H1 (cell line): ENCODE results near the gene SLC2A10. TPM values are rescaled to one million over a fixed set of nuclear protein-coding genes. Genes with fewer than 3 reads are reported as not detected.

Experiments
- CTCF ChIA-PET: fragments of 300-600 bp; sonication (Branson Sonifier 250); formaldehyde crosslinking; loops from one replicate; lab custom pipeline; 2021; ENCODE audit not compliant: partially characterized antibody; lab: Charles Lee
- POLR2A ChIA-PET: fragments of 300-600 bp; sonication (Branson Sonifier 250); formaldehyde crosslinking; loops from one replicate; lab custom pipeline; 2021; ENCODE audit warnings: inconsistent platforms; ENCODE audit not compliant: partially characterized antibody; lab: Charles Lee
- DNase-seq, 2 experiments: peaks; one replicate each; pipeline versions ENCODE4 v3.0.0 to v3.0.0-alpha.2; 2010 to 2022; ENCODE audit warnings: low spot score in 2 of 2, low read depth in 1 of 2, mixed read lengths in 1 of 2
- FAIRE-seq: peaks from 2 replicates; lab custom pipeline; 2011; peaks lifted over from hg19 to GRCh38; lab: Jason Lieb, UNC
- H2AFZ ChIP-seq: 2 replicates; pipeline ENCODE4 v1.8.1; 2012; ENCODE audit warnings: low read length, inconsistent platforms
- H2AK5ac ChIP-seq: 2 replicates; pipeline ENCODE4 v1.6.1; 2013; ENCODE audit warnings: low read depth, low read length
- H2BK120ac ChIP-seq: replicated peaks from 2 replicates; pipeline ENCODE3; 2013; ENCODE audit warnings: low read depth, low read length, inconsistent platforms
- H2BK12ac ChIP-seq: 2 replicates; pipeline ENCODE4 v1.6.1; 2013; ENCODE audit warnings: low read depth, low read length
- H2BK15ac ChIP-seq: 2 replicates; pipeline ENCODE4 v1.6.1; 2013; ENCODE audit warnings: low read length
- H2BK20ac ChIP-seq: 2 replicates; pipeline ENCODE4 v1.6.1; 2013; ENCODE audit warnings: low read length
- H2BK5ac ChIP-seq: 2 replicates; pipeline ENCODE4 v1.6.1; 2013; ENCODE audit warnings: low read depth, low read length
- H3K14ac ChIP-seq: 2 replicates; pipeline ENCODE4 v1.6.1; 2013; ENCODE audit warnings: inconsistent platforms; ENCODE audit not compliant: insufficient read length
- H3K18ac ChIP-seq: 2 replicates; pipeline ENCODE4 v1.6.1; 2013; ENCODE audit warnings: low read length; ENCODE audit errors: extremely low read depth
- H3K23ac ChIP-seq: 2 replicates; pipeline ENCODE4 v1.6.1; 2013; ENCODE audit warnings: inconsistent platforms; ENCODE audit not compliant: insufficient read length
- H3K23me2 ChIP-seq: 2 replicates; pipeline ENCODE4 v1.6.1; 2013; ENCODE audit warnings: low read depth, low read length
- H3K27ac ChIP-seq: 2 replicates; pipeline ENCODE4 v1.6.1; 2011; ENCODE audit warnings: low read depth, low read length, inconsistent platforms
- H3K27me3 ChIP-seq, 4 experiments: replicated peaks in 1 of 4; 1 replicate in 1 of 4; 2 replicates in 3 of 4; pipeline versions ENCODE4 v1.6.1 to v1.8.1; 2011 to 2013; ENCODE audit warnings: low read length in 3 of 4, mild to moderate bottlenecking in 3 of 4, inconsistent platforms in 2 of 4, mixed read lengths in 2 of 4, moderate library complexity in 1 of 4; ENCODE audit not compliant: control insufficient read depth in 3 of 4, insufficient read depth in 3 of 4; ENCODE audit errors: extremely low read depth in 1 of 4
- H3K36me3 ChIP-seq, 4 experiments: 2 replicates each; pipeline versions ENCODE4 v1.6.1 to v1.8.1; 2011 to 2013; ENCODE audit warnings: mild to moderate bottlenecking in 4 of 4, low read length in 3 of 4, moderate library complexity in 2 of 4, control low read depth in 1 of 4, inconsistent platforms in 1 of 4; ENCODE audit not compliant: insufficient read depth in 4 of 4, control insufficient read depth in 2 of 4
- H3K4ac ChIP-seq: replicated peaks from 2 replicates; pipeline ENCODE3; 2013; ENCODE audit warnings: low read length, low read depth, mixed read lengths, inconsistent platforms; ENCODE audit not compliant: insufficient read length
- H3K4me1 ChIP-seq, 4 experiments: replicated peaks in 1 of 4; 1 replicate in 1 of 4; 2 replicates in 3 of 4; pipeline versions ENCODE4 v1.6.1 to v1.8.1; 2011 to 2013; ENCODE audit warnings: low read length in 3 of 4, inconsistent platforms in 2 of 4, mixed read lengths in 1 of 4; ENCODE audit not compliant: insufficient read depth in 4 of 4, control insufficient read depth in 3 of 4
- H3K4me2 ChIP-seq, 2 experiments: 2 replicates each; pipeline versions ENCODE4 v1.6.1 to v1.8.1; 2011 to 2013; ENCODE audit warnings: low read depth in 2 of 2, low read length in 2 of 2, control low read depth in 1 of 2, inconsistent platforms in 1 of 2, mild to moderate bottlenecking in 1 of 2; ENCODE audit not compliant: insufficient read depth in 1 of 2
- H3K4me3 ChIP-seq, 4 experiments: fragments of 200-600, 300-600 bp in 1 of 4; sonication (generic), shearing (Covaris generic), sonication (Bioruptor Twin) in 1 of 4; 2 replicates each; pipeline versions ENCODE4 v1.5.1 to v1.8.1; 2011 to 2016; ENCODE audit warnings: low read length in 4 of 4, low read depth in 3 of 4, control low read depth in 2 of 4, inconsistent platforms in 2 of 4, mild to moderate bottlenecking in 2 of 4, mixed read lengths in 1 of 4, moderate library complexity in 1 of 4; ENCODE audit not compliant: insufficient read depth in 2 of 4; ENCODE audit errors: extremely low read depth in 1 of 4
- H3K56ac ChIP-seq: replicated peaks from 2 replicates; pipeline ENCODE3; 2013; ENCODE audit warnings: low read depth, mild to moderate bottlenecking, mixed read lengths, low read length, inconsistent platforms; ENCODE audit not compliant: insufficient read length
- H3K79me1 ChIP-seq: 2 replicates; pipeline ENCODE4 v1.6.1; 2013; ENCODE audit warnings: low read depth, low read length, control low read depth
- H3K79me2 ChIP-seq, 2 experiments: 2 replicates each; pipeline versions ENCODE4 v1.6.1 to v1.8.1; 2012 to 2013; ENCODE audit warnings: low read length in 2 of 2, mild to moderate bottlenecking in 2 of 2, inconsistent platforms in 1 of 2; ENCODE audit not compliant: insufficient read depth in 2 of 2, control insufficient read depth in 1 of 2
- H3K9ac ChIP-seq, 4 experiments: replicated peaks in 1 of 4; 1 replicate in 1 of 4; 2 replicates in 3 of 4; pipeline versions ENCODE4 v1.6.1 to v1.8.1; 2011 to 2013; ENCODE audit warnings: low read depth in 3 of 4, low read length in 3 of 4, control low read depth in 2 of 4, mild to moderate bottlenecking in 2 of 4, moderate library complexity in 2 of 4, inconsistent platforms in 1 of 4; ENCODE audit errors: extremely low read depth in 1 of 4
- H3K9me3 ChIP-seq, 2 experiments: 2 replicates each; pipeline versions ENCODE4 v1.6.1 to v1.8.1; 2012 to 2013; ENCODE audit warnings: mild to moderate bottlenecking in 2 of 2, moderate library complexity in 2 of 2, control low read depth in 1 of 2, inconsistent platforms in 1 of 2, low read depth in 1 of 2, low read length in 1 of 2, mixed read lengths in 1 of 2; ENCODE audit not compliant: insufficient read depth in 2 of 2
- H4K20me1 ChIP-seq, 2 experiments: replicated peaks in 1 of 2; 2 replicates each; pipeline versions ENCODE3 to v1.8.1; 2011 to 2013; ENCODE audit warnings: inconsistent platforms in 2 of 2, low read length in 2 of 2, mild to moderate bottlenecking in 1 of 2; ENCODE audit not compliant: insufficient read depth in 2 of 2, control insufficient read depth in 1 of 2
- H4K5ac ChIP-seq: 2 replicates; pipeline ENCODE4 v1.6.1; 2013; ENCODE audit warnings: low read length, low read depth, mixed read lengths, inconsistent platforms; ENCODE audit not compliant: insufficient read length
- H4K8ac ChIP-seq: 2 replicates; pipeline ENCODE4 v1.8.0; 2013; ENCODE audit warnings: mild to moderate bottlenecking, moderate library complexity, low read length, inconsistent platforms; ENCODE audit not compliant: insufficient read depth; ENCODE audit errors: extremely low read depth
- H4K91ac ChIP-seq: replicated peaks from 2 replicates; pipeline ENCODE3; 2013; ENCODE audit warnings: low read length, mixed read lengths, inconsistent platforms; ENCODE audit not compliant: insufficient read length
- BACH1 ChIP-seq: IDR thresholded peaks from 2 replicates; pipeline ENCODE4 v1.6.1; 2012; ENCODE audit warnings: low read length, improper control_type of control experiment
- CBX8 ChIP-seq: fragments of 300-800, 300-1000 bp; sonication (generic); IDR thresholded peaks from 2 replicates; pipeline ENCODE4 v1.7.1; 2016; ENCODE audit warnings: low read depth, low read length, borderline replicate concordance
- NANOG ChIP-seq: IDR thresholded peaks from 2 replicates; pipeline ENCODE4 v1.6.1; 2011; ENCODE audit warnings: low read length, low read depth, mild to moderate bottlenecking, inconsistent platforms; ENCODE audit not compliant: insufficient read depth, poor library complexity, severe bottlenecking
- PHF8 ChIP-seq: fragments of 200-600 bp; sonication (generic); conservative IDR thresholded peaks from 2 replicates; pipeline ENCODE4 v1.7.1; 2012; ENCODE audit warnings: low read depth, mild to moderate bottlenecking, inconsistent platforms, low read length, moderate library complexity
- RAD21 ChIP-seq, 2 experiments: IDR thresholded peaks in 1 of 2; conservative IDR thresholded peaks in 1 of 2; 2 replicates each; pipeline ENCODE4 v1.6.1; 2011; ENCODE audit warnings: low read depth in 2 of 2, low read length in 2 of 2, improper control_type of control experiment in 1 of 2, inconsistent platforms in 1 of 2, mild to moderate bottlenecking in 1 of 2, moderate library complexity in 1 of 2
- RBBP5 ChIP-seq: IDR thresholded peaks from 2 replicates; pipeline ENCODE4 v1.7.1; 2012; ENCODE audit warnings: low read depth, mild to moderate bottlenecking, inconsistent platforms, low read length, moderate library complexity, borderline replicate concordance
- RNF2 ChIP-seq: fragments of 200-900, 300-1000 bp; sonication (generic); IDR thresholded peaks from 2 replicates; pipeline ENCODE4 v1.7.1; 2016; ENCODE audit warnings: borderline replicate concordance, low read depth, mild to moderate bottlenecking, antibody characterized with exemption, low read length; ENCODE audit not compliant: poor library complexity, severe bottlenecking; ENCODE audit errors: missing control alignments
- SIRT6 ChIP-seq: IDR thresholded peaks from one replicate; pipeline ENCODE4 v1.7.1; 2012; ENCODE audit warnings: low read length, inconsistent platforms
- SRF ChIP-seq: IDR thresholded peaks from 2 replicates; pipeline ENCODE4 v1.6.1; 2011; ENCODE audit warnings: mild to moderate bottlenecking, low read depth, low read length, moderate library complexity
- SUZ12 ChIP-seq: fragments of 200-600 bp; sonication (generic); IDR thresholded peaks from 2 replicates; pipeline ENCODE4 v1.6.1; 2012; ENCODE audit warnings: mild to moderate bottlenecking, inconsistent platforms, low read length, moderate library complexity, mixed read lengths
- TAF1 ChIP-seq: IDR thresholded peaks from 2 replicates; pipeline ENCODE4 v1.6.1; 2011; ENCODE audit warnings: mild to moderate bottlenecking, low read depth, low read length
- TCF12 ChIP-seq: IDR thresholded peaks from 2 replicates; pipeline ENCODE4 v1.6.1; 2011; ENCODE audit warnings: low read depth, mild to moderate bottlenecking, low read length
- WGBS, 2 experiments: shearing (Covaris generic) in 1 of 2; methylation state at CpG; one replicate each; pipeline versions ENCODE4 v1.1.6 to v1.1.7; 2013 to 2015; ENCODE audit warnings: low lambda C conversion rate in 2 of 2, mixed read lengths in 2 of 2, inconsistent platforms in 1 of 2, low coverage in 1 of 2, missing lambda C conversion rate in 1 of 2; ENCODE audit not compliant: insufficient replicate concordance in 2 of 2, insufficient coverage in 1 of 2, insufficient read length in 1 of 2; ENCODE audit errors: extremely low coverage in 1 of 2, missing lambda C conversion rate in 1 of 2; 5-methylcytosine and 5-hydroxymethylcytosine counted together
- polyA plus RNA-seq, 7 experiments: library from polyadenylated mRNA; depleted of rRNA in 3 of 7; stranded (reverse) in 5 of 7; unstranded in 2 of 7; fragments of >200 nt in 5 of 7; fragments of 200-250 nt in 2 of 7; gene quantifications; 1 replicate in 5 of 7; 2 replicates in 1 of 7; 4 replicates in 1 of 7; pipeline versions ENCODE4 v1.2.1 to v1.2.3, GENCODE V29; 2011 to 2013; ENCODE audit warnings: missing spikeins in 2 of 7, mixed read lengths in 2 of 7
- total RNA-seq: library from RNA; stranded (reverse); fragmentation: NEBNext Ultra II Directional; extraction: Animal tissue kit (Norgen Biotek cat#: 25700); gene quantifications from 2 replicates; pipeline ENCODE4 v1.2.1, GENCODE V29; 2021

SLC2A10 gene
- total and polyA plus RNA-seq, 2 of the 8 experiments (the other 6 are each of a cell fraction or from before 2014, with no cell fraction given), result 9.0 to 9.7 TPM

- Histone ChIP-seq H3K56ac (peak overlapping the region; percentile 43), H2BK15ac (no peak overlapping the region), H3K36me3 (peaks cover 0 to 11% (median 5%) of the 10 kb centered on the region in 4 experiments; a peak in 3 of 8 replicates), H2AFZ (no peak overlapping the region), H2BK12ac (no peak overlapping the region), H3K18ac (no peak overlapping the region), H3K4me2 (no peak overlapping the region), H3K27me3 (no peaks in the 10 kb centered on the region; a peak in 1 of 7 replicates), H4K20me1 (peaks cover 0 to 4% of the 10 kb centered on the region in 2 experiments), H3K27ac (no peak overlapping the region), H3K79me2 (no peaks in the 10 kb centered on the region), H4K5ac (no peak overlapping the region), H3K79me1 (no peaks in the 10 kb centered on the region), H3K4ac (no peak overlapping the region), H2BK20ac (no peak overlapping the region), H3K23ac (no peak overlapping the region), H3K23me2 (peaks cover 8% of the 10 kb centered on the region; the same call in 1 of the 2 replicates), H3K14ac (no peak overlapping the region), H3K9ac (no peak overlapping the region), H3K4me3 (no peak overlapping the region), H3K9me3 (peaks cover 10% of the 10 kb centered on the region in 2 experiments; a peak in 2 of 4 replicates), H4K8ac (no peak overlapping the region), H2AK5ac (no peak overlapping the region), H3K4me1 (no peaks in the 10 kb centered on the region), H2BK5ac (no peak overlapping the region), H4K91ac (no peak overlapping the region), H2BK120ac (no peak overlapping the region)
- no peak for FAIRE-seq
- no peak for DNase-seq
- WGBS, 2 experiments, result 30 to 100% methylated on average over 1 of the region's 1 CpG
- ChIA-PET POLR2A (no interaction called here), CTCF (interaction anchor here (2.7 kb wide), 1 partner anchor 16 kb away, joined by 8 read pairs; no protein-coding TSS in a partner anchor)
- no peak for TF ChIP-seq TCF12
- no peak for TF ChIP-seq RNF2
- no peak for TF ChIP-seq NANOG
- no peak for TF ChIP-seq SIRT6
- TF ChIP-seq SRF, result no peak
- no peak for TF ChIP-seq CBX8
- no peak for TF ChIP-seq SUZ12
- no peak for TF ChIP-seq PHF8
- TF ChIP-seq RBBP5, result no peak
- TF ChIP-seq RAD21 (IDR thresholded peaks at IDR 0.05 in 1 of 2, conservative IDR thresholded peaks at IDR 0.05 in 1 of 2; ENCODE audit: low read depth in 2 of 2, low read length in 2 of 2), result no peak
- no peak for TF ChIP-seq TAF1
- no peak for TF ChIP-seq BACH1
These were observed 15.0 kb downstream of the SLC2A10 start for GRCh38 chr20:46724343-46724959.
